SIG-M5 (cell line): ENCODE measurements around the gene B4GALNT3.

Source experiments
- DNase-seq: peaks from one replicate; lab custom pipeline; 2025; lab: John Stamatoyannopoulos, UW

The B4GALNT3 gene

DNA sequence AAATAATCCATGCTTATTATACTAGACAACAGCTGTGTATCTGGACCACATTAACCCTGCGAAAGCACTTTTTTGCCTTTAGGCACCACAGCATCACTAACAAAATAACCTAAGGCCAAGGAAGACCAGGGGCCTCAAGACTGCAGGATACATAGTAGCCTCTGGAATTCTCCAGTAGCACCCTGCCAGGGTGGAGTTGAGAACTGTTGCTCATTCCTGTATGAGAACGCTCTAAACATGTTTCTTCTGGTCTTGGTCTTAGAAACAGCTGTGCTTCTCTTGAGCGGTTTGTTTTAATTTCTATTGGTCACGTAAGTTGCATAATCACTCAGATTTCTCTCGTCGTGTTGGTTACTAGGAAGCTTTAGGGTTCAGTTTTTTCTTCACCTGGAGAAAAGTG lies 7.9 kb downstream of the B4GALNT3 start:
- no peak for DNase-seq

DNA sequence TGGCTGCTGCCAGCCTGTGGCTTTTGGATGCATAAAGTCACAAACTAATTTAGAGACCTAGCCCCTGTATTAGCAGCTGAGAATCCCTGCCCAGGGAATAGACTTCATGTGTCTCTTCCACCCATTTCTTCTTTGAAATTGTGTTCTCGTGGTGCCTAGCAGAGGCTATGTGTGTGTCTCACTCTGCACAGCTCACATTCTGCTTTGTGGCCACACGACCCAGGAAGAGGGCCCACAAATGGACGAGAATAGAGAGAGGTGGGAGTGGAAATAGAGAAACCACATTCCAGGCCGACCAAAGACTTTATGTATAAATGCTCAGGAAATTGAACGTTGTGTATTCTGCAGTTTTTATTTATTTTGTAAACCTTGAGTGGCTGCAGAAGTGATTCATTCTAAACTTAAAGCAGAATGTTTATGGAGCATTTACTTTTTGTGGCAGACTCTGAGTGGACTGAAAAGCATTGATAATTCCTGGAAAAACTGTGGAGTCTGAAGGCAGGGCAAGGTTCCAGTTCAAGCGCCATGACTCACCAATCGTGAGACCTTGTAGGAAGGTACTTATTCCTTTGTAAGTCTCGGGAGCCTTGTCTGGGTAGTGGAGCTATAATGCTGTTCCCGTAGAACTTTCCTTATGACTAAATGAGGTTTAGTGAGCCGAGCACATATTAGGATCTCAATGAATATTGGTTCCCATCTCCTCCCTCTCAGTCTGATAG lies 9.1 kb downstream of the B4GALNT3 start:
- DNase-seq = no peak

DNA sequence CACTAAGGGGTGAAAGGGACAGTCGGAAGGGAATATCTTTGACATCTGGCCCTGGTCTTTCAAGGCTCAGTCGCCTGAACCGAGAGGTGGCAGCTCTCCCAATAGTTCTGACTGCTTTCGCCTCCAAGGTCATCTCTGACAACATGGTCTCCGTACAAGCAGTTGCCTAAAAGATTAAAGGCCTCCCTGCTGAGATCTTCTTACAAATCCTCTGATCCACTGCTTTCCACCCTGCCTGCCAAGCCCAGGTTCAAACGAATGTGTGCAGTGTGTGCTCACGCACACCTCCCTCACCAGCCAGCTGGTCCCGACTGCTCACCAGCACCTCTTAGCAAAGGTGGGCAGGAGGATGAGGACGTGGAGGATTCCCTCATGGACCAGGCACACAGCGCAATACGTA lies 10.4 kb downstream of the B4GALNT3 start:
- DNase-seq = no peak

DNA sequence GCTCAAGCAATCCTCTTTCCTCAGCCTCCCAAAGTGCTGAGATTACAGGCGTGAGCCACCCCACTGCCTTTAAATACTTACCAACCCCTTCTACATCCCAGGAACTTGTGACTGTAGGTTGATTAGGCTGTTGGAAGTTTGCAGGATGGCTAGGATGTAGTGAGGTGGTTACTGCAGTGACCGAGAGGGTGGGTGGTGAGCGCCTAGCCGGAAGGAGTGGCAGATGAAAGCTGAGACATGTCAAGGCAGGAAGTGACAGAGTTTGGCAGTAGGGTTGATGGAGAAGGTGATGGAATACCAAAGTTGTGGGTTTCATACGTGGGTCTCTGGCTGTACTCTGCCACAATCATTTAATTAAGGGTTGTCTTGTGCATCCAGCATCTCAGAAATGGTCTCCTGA lies 13.5 kb downstream of the B4GALNT3 start:
- DNase-seq = no peak

DNA sequence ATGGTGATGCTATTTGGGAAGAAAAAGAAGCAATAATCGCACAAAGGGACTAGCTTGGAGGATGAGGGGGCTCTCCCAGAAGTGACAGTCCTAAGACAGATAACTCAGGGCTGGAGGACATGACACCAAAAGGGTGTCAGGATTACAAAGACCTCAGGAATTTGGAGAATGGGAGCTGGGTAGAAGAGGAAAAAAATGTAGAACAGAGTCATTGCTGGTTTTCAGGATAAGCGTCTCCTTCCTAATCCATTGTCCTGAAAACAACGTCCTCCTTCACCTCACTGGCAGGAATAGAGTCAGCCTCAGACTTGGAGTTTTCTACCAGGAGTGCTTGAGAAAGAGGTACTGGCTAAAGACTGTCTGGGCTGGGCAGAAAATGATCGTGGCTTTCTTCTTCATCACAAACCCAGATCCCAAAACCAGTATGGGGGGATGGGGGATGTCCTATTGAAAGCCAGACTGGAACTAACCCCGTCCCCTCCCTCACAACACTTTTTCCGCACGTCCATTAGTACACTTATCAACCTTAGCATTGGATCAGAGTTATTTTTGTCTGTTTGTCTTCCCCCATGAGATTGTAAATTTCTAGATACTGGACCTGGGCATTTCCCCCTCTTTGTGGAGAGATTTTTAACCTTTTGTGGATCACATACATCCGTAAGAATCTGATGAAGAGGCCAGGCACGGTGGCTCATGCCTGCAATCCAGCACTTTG lies 14.3 kb downstream of the B4GALNT3 start:
- DNase-seq = no peak

DNA sequence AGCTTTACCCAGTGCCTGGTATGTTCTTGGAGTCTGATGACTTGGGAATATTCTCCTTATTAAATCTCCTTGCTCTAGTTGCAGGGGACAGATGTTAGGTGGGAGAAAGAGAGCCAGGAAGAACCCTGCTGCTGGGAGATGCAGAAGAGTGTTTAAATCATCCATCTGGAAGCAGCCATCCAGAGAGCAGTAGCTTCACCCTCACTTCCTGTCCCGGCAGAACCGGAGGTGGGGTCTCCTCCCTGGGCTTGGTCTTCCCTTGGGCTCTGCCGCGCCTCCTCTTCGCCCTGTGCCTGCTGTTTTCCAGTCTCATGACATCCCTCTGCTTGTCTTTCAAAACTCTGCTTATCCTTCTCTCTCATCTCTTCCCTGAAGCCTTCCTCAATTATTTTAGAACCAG lies 15.5 kb downstream of the B4GALNT3 start:
- DNase-seq = no peak

DNA sequence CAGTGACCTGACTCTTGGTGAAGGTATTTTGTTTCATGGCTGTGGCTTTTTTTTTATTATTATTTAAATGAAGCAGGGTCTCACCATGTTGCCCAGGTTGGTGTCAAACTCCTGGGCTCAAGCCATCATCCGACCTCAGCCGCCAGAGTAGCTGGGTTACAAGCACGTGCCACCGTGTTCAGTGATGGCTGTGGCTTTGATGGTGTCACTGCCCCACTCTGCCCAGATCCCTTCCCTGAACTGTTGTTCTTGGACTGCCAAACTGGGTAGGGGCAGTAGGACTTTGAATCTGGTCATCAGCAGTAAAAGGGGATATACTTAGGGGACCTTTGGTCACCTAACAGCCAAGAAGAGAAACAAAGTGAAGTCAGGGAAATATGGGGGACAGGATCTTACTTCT lies 19.4 kb downstream of the B4GALNT3 start:
- DNase-seq = no peak

DNA sequence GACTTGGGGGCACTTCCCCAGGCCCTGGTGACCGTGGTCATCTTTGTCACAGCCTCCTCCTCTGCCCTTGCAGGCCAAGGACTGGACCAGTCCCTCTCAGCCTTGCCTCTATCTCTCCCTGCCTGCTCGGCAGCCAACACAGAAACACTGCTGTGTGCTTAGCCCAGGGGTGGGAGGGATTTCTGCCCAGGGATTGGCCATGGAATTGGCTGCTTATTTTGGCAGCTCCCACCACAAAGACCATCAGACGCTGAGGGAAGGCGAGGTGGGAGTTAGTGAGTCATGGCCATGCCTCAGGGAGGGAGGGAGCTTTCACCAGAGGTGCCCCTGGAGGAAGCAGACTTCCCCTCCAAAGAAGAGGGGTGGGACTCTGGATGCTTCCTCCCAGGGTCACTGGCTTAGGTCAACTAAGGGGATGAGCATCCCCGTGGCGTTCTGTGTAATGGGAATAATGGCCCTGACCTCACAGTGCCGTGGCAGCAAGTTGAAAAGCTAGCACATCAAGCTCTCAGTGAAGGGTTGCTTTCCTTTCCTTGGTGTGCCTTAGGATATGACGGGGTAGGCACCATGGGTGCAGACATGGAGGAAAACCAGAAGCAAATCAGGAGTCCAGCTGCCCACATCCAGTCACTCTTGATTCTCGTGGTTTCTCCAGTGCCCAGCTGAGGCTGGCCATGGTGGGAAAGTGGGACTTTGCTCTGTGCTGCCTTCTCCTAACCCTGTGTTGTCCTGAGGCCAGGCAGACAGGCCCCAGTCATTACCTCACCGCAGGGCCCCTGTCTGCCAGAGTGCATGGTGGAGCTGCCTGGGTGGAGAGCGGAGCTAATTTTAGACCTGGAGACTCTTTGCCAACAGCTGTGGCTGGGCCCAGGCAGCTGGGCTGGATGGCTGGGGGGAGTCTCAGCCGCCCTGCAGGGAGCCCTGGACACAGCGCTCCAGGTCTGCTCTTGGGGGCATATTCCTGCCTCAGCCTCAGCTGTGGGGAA lies 21.4 kb downstream of the B4GALNT3 start:
- DNase-seq = peak; percentile 20

DNA sequence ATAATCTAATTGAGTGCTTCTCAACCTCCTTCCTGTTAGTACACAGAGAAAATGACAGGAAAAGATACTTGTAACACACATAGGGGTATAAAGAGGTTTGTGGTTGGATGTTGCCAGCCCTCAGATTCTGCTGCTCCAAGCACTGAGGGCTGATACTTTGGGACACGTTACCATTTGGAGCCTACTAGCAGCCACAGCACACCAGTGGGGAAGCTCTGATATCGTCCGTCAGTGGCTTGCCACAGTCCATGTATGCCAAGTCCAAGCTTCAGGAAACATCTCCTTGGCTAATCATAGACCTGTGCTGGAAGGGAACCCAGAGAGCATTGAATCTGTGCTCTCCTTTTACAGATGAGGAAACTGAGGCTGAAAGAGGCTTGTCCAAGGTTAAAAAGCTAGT lies 22.3 kb downstream of the B4GALNT3 start:
- no peak for DNase-seq

DNA sequence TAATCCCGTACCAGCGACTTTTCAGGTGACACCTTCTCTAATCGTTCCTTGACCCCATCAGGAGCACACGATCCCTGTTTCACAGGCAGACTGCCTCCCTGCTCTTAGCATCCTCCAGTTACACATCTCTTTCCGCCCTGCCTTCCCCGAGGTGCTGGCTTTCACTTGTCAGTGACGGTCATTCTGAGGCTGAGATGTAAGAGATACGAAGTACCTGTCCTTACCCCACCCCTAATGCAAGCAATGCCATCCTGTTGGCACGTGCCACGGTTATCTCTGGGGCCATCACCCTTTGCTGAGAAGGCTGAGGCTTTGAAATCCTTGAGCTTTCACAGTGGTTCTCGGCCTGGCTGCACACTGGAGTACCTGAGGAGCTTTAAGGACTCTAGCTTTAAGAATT lies 24.4 kb downstream of the B4GALNT3 start:
- DNase-seq = no peak

DNA sequence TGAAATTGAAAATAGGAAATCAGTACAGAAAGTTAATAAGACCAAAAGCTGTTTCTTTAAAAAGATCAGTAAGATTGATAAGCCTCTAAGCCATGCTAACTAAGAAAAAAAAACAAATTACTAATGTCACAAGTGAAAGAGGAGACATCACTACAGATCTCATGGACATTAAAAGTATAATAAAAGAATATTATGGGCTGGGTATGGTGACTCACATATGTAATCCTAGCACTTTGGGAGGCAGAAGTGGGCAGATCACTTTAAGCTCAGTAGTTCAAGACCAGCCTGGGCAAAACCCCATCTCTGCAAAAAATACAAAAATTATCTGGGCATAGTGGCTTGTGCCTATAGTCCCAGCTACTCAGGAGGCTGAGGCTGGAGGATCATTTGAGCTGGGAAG lies 30.5 kb downstream of the B4GALNT3 start:
- DNase-seq = no peak

DNA sequence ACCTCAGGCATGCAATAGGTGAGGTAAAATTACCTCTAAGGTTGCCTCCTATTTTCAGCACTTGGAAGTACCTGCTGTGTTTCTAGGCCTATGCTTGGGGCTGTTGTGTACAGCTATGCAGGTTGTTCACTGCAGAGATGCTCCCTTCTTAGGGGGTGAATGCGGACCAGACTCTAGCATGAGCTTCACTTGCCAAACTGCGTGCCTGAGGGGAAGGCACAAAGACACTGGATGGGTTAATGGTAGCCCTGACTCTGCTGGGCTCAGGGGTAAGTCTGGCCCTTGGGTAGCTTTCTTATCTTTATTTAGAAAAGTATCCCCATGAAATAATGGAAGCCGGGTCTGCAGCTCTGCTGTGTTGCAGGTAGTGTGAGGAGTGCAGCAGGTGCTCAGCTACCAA lies 35.7 kb downstream of the B4GALNT3 start:
- DNase-seq = no peak

DNA sequence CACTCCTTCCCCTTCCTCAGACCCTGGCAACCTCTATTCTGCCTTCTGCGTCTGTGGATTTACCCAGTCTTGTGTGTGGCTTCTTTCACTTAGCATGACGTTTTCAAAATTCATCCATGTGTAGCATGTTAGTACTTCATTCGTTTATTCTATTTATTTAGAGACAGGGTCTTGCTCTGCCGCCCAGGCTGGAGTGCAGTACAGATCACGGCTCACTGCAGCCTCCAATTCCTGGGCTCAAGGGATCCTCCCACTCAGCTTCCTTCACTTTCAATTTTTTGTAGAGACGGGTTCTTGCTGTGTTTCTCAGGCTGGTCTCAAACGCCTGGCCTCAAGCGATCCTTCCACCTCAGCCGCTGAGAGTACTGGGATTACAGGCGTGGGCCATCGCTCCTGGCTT lies 37.0 kb downstream of the B4GALNT3 start:
- DNase-seq = no peak

DNA sequence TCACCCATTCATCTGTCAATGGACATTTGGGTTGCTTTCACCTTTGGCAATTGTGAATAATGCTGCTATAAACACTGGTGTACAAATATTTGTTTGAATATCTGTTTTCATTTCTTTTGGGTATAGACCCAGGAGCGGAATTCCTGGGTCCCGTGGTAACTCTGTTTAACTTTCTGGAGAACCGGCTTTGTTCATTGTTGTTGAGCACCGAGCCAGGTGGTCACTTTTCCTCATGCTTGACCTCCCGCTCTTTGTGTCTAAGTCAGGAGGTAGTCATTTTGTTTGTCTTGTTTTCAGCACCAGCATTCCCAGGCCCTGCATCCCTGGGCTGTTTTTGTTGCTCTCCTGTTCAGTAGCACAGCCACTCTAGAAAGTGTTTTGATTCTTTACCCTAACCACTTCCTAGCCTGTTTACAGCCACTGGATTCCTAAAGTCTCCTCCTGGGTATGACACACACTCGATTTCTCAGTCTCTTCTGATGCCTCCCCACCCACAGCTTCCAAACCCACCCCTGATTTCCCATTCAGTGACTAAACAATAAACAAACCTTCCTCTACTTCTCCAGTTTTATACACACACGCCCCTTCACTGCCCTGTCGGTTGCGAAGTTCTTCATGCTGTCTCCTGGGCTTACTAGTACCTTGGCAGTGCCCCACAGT lies 37.9 kb downstream of the B4GALNT3 start:
- no peak for DNase-seq

DNA sequence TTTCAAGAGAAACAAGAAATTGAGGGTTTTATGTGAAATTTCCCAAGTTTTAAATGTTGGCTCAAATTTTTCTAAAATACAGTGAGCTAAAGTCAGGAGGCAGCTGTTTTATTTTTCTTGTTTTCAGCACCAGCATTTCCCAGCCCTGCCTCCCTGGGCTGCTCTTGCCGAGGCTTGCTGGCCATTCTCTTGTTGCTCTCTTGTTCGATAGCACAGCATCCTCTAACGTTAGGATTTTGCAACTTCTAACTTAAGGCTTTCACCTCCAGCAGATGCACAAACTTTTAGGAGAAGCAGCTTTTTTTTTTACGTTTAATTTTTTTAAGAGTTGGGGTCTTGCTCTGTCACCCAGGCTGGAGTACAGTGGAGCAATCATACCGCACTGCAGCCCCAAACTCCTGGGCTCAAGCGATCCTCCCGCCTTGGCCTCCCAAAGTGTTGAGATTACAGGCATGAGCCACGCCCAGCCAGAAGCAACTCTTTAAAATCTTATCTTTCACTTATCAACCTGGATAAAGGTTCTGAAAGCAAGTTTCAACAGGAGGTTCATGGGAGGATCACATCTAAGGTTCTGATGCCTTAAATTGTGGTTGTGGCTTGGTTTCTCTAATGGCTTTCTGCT lies 40.2 kb downstream of the B4GALNT3 start:
- no peak for DNase-seq

DNA sequence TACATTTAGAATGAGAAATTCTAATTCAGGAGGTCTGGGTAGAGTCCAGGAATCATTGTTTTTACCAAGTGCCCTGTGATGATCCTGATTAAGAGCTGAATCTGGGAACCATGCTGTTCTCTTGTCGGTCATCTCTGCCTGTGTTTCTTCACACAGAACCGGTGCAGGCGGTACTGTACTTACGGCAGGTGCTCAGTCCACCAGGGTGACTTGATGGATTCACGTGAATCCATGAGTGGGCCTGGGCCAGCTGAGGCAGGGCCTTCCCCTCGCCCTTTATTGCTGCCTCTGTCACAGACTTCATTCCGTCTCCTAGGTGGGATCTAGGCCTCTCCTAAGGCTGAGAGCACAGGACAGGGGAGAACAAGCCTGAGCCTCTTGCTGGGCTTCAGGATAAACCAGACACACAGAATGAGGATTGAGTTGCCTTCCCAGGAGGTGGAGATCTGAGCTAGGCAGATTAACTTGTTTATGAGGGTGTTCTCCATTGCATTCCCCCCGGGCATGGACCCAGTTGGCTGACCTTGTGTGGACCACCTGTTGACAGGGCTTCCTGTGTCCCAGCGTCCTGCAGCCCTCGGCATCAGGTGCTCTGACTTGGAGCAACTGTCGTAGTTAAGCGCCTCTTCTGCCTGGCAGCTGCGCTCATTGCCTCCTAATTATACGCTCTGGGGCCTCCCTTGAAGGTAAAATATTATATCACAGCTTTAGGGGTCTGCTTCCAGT lies 42.1 kb downstream of the B4GALNT3 start:
- DNase-seq = no peak

DNA sequence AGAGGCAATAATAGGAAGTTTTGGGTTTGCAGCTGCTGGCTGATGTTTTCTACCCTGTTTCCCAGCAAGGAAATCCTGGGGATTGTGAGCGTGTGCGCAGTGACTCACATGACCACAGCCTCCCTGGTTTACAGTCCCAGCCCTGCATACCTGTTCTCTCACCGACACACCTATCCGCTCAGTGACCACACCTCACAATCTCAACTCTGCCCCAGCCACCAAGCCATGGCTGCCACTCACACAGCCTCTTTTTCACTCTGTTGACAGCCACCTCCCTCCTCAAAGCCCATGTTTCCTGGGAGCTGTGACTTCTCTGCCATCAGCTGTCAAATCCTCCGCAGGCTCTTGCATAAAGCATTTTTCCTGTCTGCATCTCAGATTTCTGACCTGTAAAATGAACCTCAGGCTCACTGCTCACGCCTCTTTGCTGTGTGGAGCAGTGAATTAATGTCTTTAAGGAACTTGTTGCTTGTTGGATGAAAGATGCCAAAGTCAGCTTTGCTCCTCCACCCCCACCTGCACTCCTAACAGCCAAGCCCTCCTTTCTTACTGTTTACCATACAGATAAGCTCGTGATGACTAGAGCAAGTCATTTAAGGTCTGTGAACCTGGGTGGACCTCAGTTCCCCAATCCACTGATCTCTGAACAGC lies 43.5 kb downstream of the B4GALNT3 start:
- DNase-seq = no peak

DNA sequence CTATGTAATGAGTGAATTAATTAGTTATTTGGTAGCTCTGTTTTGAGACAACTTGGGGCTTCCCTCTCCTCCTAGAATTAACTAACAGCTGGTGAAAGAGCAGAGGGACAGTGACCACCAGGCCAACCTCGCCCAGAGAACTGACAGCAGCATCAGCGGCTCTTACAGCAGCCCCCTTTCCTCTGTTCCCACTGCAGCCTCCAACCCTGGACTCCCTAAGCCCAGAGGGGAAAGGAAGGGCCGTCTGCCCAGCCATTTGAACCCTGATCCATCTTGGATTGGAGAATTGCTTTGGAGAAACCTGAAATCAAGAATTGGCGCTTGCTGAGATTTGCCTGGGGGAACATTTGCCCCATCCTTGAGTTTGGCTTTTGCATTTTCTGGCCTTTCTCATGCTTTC lies 45.5 kb downstream of the B4GALNT3 start:
- no peak for DNase-seq

DNA sequence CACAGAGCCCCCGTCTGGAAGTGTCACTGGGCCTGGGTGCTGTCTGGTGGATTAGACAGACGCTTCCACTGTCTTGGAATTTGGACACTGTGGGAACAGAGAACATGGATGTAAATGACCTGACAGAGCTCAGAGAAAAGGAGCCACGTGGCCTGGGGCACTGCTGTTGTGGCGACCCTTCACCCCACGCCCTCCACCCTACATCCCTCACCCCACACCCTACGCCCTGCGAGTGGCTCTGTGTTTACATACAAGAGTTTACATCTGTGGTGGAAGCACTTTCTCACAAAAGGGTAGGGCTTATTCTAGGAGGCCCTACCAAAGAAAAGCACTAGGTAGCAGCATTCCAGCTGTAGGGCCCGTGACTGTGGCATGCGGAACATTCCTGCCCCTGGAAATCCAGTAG lies 47.7 kb downstream of the B4GALNT3 start:
- DNase-seq = no peak

DNA sequence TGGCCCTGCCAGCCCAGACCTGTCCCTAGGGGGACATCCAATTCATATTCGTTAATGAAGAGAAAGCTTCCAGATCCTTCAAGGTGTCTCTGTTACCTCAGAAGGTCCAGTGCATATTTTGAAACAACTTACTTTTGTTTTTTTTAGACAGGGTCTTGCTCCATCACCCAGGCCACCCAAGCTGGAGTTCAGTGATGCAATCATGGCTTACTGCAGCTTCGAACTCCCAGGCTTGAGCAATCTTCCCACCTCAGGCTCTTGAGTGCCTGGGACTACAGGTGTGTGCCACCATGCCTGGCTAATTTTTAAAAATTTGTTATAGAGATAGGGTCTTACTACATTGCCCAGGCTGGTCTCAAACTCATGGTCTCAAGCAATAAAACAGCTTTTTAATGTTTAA lies 48.4 kb downstream of the B4GALNT3 start:
- DNase-seq = no peak
